Caki2 (cell line): ENCODE data around the gene RHBDD1. TPM values are rescaled to one million over a fixed set of nuclear protein-coding genes. Genes with fewer than 3 reads are reported as not detected.
"Not testable (repeated sequence)": the region's sequence is repeated elsewhere in the genome, so short reads cannot be mapped to it uniquely, and the experiment has no call there.

Source experiments
- DNase-seq: peaks from one replicate; pipeline ENCODE4 v3.0.0-alpha.2; 2015; ENCODE audit warnings: low read depth
- in situ Hi-C: cut with HindIII; loops from 2 replicates; pipeline ENCODE4 v1.10.0; 2016; ENCODE audit warnings: low sequenced_read_pairs, low pct_unique_long_range_greater_than_20kb, mixed read lengths
- total RNA-seq: library from RNA; depleted of rRNA; stranded (reverse); fragments of >200 nt; shearing (Covaris generic); gene quantifications from 2 replicates; pipeline ENCODE4 v1.2.3, GENCODE V29; 2014; ENCODE audit warnings: low replicate concordance

RHBDD1 gene
- total RNA-seq, 1 experiment from 2014 or later: 8.6 TPM

- DNase-seq: no peak
- in situ Hi-C loops: no loop called here
Observed at GRCh38 chr2:226837334-226837733, 1.5 kb downstream of the RHBDD1 start.

DNA sequence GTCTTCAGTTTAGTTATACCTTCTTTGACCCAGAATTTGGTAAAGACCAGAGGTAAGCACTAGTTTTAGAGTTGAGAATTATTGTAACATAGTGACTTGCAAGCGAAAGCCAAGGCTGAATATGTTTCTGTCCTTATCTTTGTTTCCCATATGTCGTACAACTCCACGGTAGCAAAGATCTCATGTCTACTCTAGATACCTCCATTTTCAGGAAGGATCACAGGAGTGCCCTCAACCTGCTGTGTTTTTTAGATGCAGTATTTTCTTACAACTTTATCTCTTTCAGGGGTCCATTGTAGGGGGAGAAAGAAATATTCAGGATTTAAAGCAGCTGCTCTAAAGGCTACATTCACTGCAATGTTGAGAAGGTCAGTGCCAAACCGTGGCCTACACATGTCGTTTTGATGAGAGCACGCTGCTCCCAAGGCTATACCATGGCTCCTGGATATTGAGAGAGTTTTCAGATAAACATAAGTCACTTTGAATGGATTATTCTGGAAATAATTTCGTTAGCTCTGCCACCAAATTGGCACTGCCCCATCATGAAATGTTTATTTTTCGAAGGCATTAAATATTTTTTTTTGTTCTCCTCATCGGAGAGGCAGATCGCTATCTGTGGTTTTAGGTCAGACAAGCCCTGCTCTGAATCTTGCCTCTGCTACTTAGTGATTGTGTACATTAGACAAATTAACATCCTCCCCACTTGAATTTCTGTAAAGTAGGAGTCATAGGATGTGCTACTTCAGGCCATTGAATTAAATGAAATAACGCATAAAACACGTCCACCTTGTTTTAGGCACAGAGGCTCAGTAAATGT, 2.1 kb downstream of the RHBDD1 start:
- in situ Hi-C loops: no loop called here
- DNase-seq: no peak

GRCh38 chr2:226838722-226839121, 2.9 kb downstream of the RHBDD1 start:
- in situ Hi-C loops: no loop called here
- DNase-seq: no peak

DNA sequence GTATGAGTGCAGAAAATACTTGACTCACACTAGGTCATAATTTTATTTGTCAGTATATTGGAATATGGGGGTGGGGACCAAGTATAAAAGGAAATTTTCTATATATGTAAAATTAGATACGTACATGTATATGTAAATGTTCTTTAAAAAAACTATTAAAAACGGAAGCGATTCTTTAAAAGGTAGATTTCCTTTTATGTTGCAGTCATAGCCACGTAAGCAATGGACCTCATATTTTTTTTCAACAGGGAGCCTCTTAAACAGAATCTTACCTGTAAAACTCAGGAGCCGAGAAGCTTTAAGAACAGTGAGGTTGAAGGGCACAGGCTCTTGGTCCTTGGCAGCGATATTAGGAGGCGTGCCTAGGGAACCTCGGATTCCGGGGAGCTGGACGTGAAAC, 3.3 kb downstream of the RHBDD1 start:
- in situ Hi-C loops: no loop called here
- DNase-seq: no peak

DNA sequence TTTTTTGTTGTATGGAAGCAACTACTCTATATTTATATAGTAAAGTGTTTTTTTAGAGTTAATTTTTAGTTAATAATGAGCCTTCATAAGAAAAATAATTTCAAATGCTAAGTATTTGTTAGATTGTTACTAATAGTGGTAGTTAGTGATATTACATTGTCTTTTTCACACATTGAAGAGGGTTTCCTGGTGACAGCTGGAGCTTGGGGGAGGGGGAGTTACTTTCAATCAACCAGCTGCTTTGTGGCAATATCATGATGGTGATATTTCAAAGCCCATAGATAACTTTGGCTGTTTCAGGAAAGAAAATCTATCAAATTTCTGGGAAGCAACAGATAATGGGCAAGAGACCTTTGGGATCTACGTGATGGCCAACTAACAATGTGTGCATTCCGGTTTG, 4.1 kb downstream of the RHBDD1 start:
- no peak for DNase-seq
- in situ Hi-C loops: no loop called here

DNA sequence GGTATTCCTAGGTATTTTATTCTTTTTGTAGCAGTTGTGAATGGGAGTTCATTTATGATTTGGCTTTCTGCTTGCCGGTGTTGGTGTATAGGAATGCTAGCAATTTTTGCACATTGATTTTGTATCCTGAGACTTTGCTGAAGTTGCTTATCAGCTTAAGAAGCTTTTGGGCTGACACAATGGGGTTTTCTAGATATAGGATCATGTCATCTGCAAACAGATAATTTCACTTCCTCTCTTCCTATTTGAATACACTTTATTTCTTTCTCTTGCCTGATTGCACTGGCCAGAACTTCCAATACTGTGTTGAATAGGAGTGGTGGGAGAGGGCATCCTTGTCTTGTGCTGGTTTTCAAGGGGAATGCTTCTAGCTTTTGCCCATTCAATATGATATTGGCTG, 7.1 kb downstream of the RHBDD1 start:
- DNase-seq, in situ Hi-C loops: not testable (repeated sequence)

DNA sequence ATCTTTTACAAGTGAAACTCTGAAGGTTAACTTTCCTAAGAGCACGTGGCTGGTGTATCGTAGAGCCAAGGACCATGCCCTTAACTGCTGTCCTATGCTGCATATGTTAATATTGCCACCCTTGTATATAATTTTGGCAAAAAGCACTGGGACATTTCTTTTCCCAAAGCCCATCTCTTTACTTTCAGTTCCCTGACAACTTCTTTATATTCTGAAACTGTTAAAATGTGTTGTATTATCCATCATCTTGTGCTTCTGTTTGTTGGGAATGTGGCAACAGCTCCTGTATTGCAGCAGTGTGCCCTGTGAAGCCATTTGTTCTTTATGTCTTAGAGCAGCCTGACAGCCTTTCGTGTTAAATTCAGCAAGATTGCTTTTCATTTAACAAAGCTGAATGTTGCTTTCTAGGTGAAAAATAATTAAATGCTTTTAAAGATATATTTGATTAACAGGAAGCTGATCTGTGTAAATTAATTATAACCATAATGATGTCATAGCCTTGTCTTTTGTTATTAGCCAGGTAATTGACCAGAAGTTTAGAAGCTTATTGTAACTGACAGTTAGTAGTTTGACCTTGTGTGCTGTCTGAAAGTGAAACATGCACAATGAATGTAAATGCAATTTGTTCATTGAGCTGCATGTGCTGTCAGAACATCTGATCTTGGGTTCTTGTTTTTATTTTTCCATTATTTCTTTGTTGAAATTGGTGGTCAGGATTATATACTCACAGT, 9.7 kb downstream of the RHBDD1 start:
- in situ Hi-C loops: no loop called here
- no peak for DNase-seq

- DNase-seq: no peak
- in situ Hi-C loops: no loop called here
Observed at GRCh38 chr2:226847090-226847489, 11.2 kb downstream of the RHBDD1 start.

GRCh38 chr2:226847511-226847910, 11.7 kb downstream of the RHBDD1 start:
- no peak for DNase-seq
- in situ Hi-C loops: no loop called here

- DNase-seq: no peak
- in situ Hi-C loops: no loop called here
Observed at GRCh38 chr2:226849349-226849748, 13.5 kb downstream of the RHBDD1 start.

- in situ Hi-C loops: no loop called here
- no peak for DNase-seq
Observed at GRCh38 chr2:226850024-226850423, 14.2 kb downstream of the RHBDD1 start.

DNA sequence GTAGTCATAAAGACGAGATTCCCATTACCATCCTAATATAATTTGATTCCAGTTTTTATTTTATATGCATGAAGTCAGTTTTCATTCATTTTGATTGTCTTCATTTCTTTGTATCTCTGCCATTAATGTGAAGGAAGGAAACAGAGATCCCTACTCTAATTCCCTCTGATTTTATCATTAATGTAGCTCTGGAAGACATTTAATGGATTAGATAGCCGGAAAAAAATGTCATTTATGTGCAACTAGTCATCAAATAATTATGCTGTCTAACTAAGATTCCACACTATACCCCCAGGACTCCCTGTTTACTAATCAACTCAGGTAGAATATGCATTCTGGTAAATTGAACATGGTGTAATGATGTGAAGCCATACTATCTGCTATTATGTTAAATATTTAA, 19.9 kb downstream of the RHBDD1 start:
- in situ Hi-C loops: no loop called here
- DNase-seq: no peak

DNA sequence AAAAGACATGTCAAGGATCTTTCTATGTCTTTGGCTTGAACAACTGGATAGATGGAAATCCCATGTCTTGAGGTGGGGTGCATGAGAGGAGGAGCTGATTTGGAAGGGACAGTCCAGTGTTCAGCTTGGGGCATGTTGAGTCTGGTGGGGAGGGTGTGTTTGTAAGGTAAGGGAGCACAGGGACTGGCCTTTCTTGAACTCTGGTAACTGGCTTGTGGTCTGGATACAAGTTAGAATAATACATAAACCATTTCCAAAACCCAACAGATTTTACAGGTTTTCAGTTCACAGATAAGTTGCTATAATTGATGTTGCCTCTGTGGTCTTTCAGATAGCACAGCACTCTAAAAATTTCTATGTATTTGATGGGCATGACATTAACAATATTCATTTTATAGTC, 24.2 kb downstream of the RHBDD1 start:
- in situ Hi-C loops: no loop called here
- DNase-seq: no peak

GRCh38 chr2:226862623-226863022, 26.8 kb downstream of the RHBDD1 start:
- in situ Hi-C loops: no loop called here
- DNase-seq: no peak

DNA sequence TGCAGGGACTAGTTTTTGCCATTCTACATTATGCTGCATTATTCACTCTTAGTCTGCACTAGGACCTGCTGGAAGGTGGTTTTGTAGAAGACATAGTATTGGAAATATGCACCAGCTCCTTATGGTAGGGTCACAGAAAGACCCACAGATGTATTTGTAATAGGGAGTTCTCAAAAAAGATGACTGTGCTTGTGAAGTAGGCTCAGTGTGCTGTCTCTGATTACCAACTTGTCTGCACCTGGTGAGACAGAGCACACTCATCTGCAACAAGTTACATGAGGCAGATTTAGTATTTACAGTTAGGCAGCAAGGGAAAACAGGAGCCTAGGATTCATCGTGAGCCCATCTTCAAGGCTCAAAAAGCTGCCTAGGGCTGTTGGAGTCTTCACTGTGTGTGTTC, 29.4 kb downstream of the RHBDD1 start:
- in situ Hi-C loops: no loop called here
- DNase-seq: no peak

GRCh38 chr2:226865710-226866109, 29.9 kb downstream of the RHBDD1 start:
- in situ Hi-C loops: no loop called here

GRCh38 chr2:226868331-226869162, 32.7 kb downstream of the RHBDD1 start:
- in situ Hi-C loops: no loop called here
- no peak for DNase-seq

More at GRCh38 chr2:226865710-226866109, 29.9 kb downstream of the RHBDD1 start:
- no peak for DNase-seq

GRCh38 chr2:226869371-226869770, 33.5 kb downstream of the RHBDD1 start:
- DNase-seq: no peak
- in situ Hi-C loops: no loop called here
